22Rv1 (cell line): ENCODE results near the gene PTK6.

Experiments
- CTCF ChIP-seq: fragments of 450-650 bp; IDR thresholded peaks from 2 replicates; pipeline ENCODE4 v1.5.1; 2017; ENCODE audit warnings: mild to moderate bottlenecking
- ZFX ChIP-seq: fragments of 450-650 bp; IDR thresholded peaks from 2 replicates; pipeline ENCODE4 v1.6.1; 2017; ENCODE audit warnings: antibody characterized with exemption, borderline replicate concordance

- TF ChIP-seq CTCF (peak; percentile 34), ZFX (no peak)
Measured at GRCh38 chr20:63580796-63581461, 43.8 kb upstream of the PTK6 start.
